ENCODE results near the gene HMGA1. TPM values are rescaled to one million over a fixed set of nuclear protein-coding genes. Genes with fewer than 3 reads are reported as not detected.

Gene HMGA1
- total RNA-seq, result 412 and 422 TPM in 2 replicates

- Mint-ChIP-seq H3K27ac (peak within 1 kb of the TSS; percentile 94), H3K36me3 (ENCODE audit: low read depth) (peaks cover 31% of the 10 kb centered on the region), H3K4me1 (ENCODE audit: low read depth) (peaks cover 37% of the 10 kb centered on the region), H3K4me3 (ENCODE audit: low read depth) (peak within 1 kb of the TSS; percentile 86), H3K9me3 (no peaks in the 10 kb centered on the region), H3K27me3 (ENCODE audit: low read depth) (no peaks in the 10 kb centered on the region)
- DNase-seq (ENCODE audit: low spot score), result peak; percentile 83
- intact Hi-C loops (cut with micrococcal nuclease), result loop anchor here (1.0 to 5.0 kb wide), 4 partner anchors 12 to 54 kb away; partner anchors contain the start of gene SMIM29
These were observed at the start of gene HMGA1 for GRCh38 chr6:34236443-34237315. TSS of gene HMGA1 (plus strand) at chr6:34236873. CDS start at chr6:34240781, 3,908 bp downstream.

- Mint-ChIP-seq H3K36me3 (ENCODE audit: low read depth) (no peaks in the 10 kb centered on the region), H3K4me1 (ENCODE audit: low read depth) (peaks cover 2% of the 10 kb centered on the region), H3K27me3 (ENCODE audit: low read depth) (peaks cover 2% of the 10 kb centered on the region), H3K27ac (no peak overlapping the region), H3K9me3 (no peaks in the 10 kb centered on the region), H3K4me3 (ENCODE audit: low read depth) (no peak overlapping the region)
- intact Hi-C loops (cut with micrococcal nuclease), result no loop called here
- DNase-seq (ENCODE audit: low spot score), result no peak
These were observed 46.7 kb upstream of the HMGA1 start for GRCh38 chr6:34189806-34190503.

GRCh38 chr6:34190504-34191122, 46.1 kb upstream of the HMGA1 start:
- H3K4me3 Mint-ChIP-seq (ENCODE audit: low read depth), result no peak overlapping the region
- intact Hi-C loops (cut with micrococcal nuclease), result no loop called here
- no peak overlapping the region for H3K27ac Mint-ChIP-seq
- H3K4me1 Mint-ChIP-seq (ENCODE audit: low read depth), result peaks cover 2% of the 10 kb centered on the region
- H3K9me3 Mint-ChIP-seq, result no peaks in the 10 kb centered on the region
- H3K36me3 Mint-ChIP-seq (ENCODE audit: low read depth), result no peaks in the 10 kb centered on the region
- DNase-seq (ENCODE audit: low spot score), result no peak
- H3K27me3 Mint-ChIP-seq (ENCODE audit: low read depth), result peaks cover 6% of the 10 kb centered on the region

- Mint-ChIP-seq H3K27me3 (ENCODE audit: low read depth) (peaks cover 13% of the 10 kb centered on the region), H3K36me3 (ENCODE audit: low read depth) (no peaks in the 10 kb centered on the region), H3K9me3 (no peaks in the 10 kb centered on the region), H3K4me1 (ENCODE audit: low read depth) (peaks cover 6% of the 10 kb centered on the region), H3K27ac (no peak overlapping the region), H3K4me3 (ENCODE audit: low read depth) (no peak overlapping the region)
- DNase-seq (ENCODE audit: low spot score), result no peak
- intact Hi-C loops (cut with micrococcal nuclease), result loop anchor here (5.0 kb wide), 1 partner anchor 43 kb away; the partner anchor contains the start of gene HMGA1
These were observed 41.9 kb upstream of the HMGA1 start for GRCh38 chr6:34194772-34195171.

- H3K9me3 Mint-ChIP-seq, result no peaks in the 10 kb centered on the region
- H3K4me3 Mint-ChIP-seq (ENCODE audit: low read depth), result no peak overlapping the region
These were observed 41.0 kb upstream of the HMGA1 start for GRCh38 chr6:34195726-34196115.

GRCh38 chr6:34196116-34196832, 40.4 kb upstream of the HMGA1 start:
- no peak overlapping the region for H3K27ac Mint-ChIP-seq
- H3K4me3 Mint-ChIP-seq (ENCODE audit: low read depth), result peak overlapping the region; percentile 79
- DNase-seq (ENCODE audit: low spot score), result peak; percentile 77

More at GRCh38 chr6:34195726-34196115, 41.0 kb upstream of the HMGA1 start:
- Mint-ChIP-seq H3K27ac (no peak overlapping the region), H3K27me3 (ENCODE audit: low read depth) (peaks cover 13% of the 10 kb centered on the region), H3K36me3 (ENCODE audit: low read depth) (no peaks in the 10 kb centered on the region), H3K4me1 (ENCODE audit: low read depth) (peaks cover 6% of the 10 kb centered on the region)
- no peak for DNase-seq (ENCODE audit: low spot score)
- intact Hi-C loops (cut with micrococcal nuclease), result loop anchor here (2.0 to 5.0 kb wide), 3 partner anchors 42 to 231 kb away; partner anchors contain the start of genes HMGA1 and RPS10

GRCh38 chr6:34196833-34197195, 39.9 kb upstream of the HMGA1 start:
- H3K27me3 Mint-ChIP-seq (ENCODE audit: low read depth), result peaks cover 13% of the 10 kb centered on the region
- intact Hi-C loops (cut with micrococcal nuclease), result loop anchor here (2.0 to 5.0 kb wide), 3 partner anchors 40 to 230 kb away; partner anchors contain the start of genes HMGA1 and RPS10
- no peaks in the 10 kb centered on the region for H3K9me3 Mint-ChIP-seq
- H3K27ac Mint-ChIP-seq, result no peak overlapping the region
- DNase-seq (ENCODE audit: low spot score), result no peak
- H3K4me3 Mint-ChIP-seq (ENCODE audit: low read depth), result peak overlapping the region; percentile 79
- peaks cover 6% of the 10 kb centered on the region for H3K4me1 Mint-ChIP-seq (ENCODE audit: low read depth)
- H3K36me3 Mint-ChIP-seq (ENCODE audit: low read depth), result no peaks in the 10 kb centered on the region

More at GRCh38 chr6:34196116-34196832, 40.4 kb upstream of the HMGA1 start:
- Mint-ChIP-seq H3K9me3 (no peaks in the 10 kb centered on the region), H3K36me3 (ENCODE audit: low read depth) (no peaks in the 10 kb centered on the region), H3K27me3 (ENCODE audit: low read depth) (peaks cover 13% of the 10 kb centered on the region), H3K4me1 (ENCODE audit: low read depth) (peaks cover 6% of the 10 kb centered on the region)
- intact Hi-C loops (cut with micrococcal nuclease), result loop anchor here (2.0 to 5.0 kb wide), 3 partner anchors 41 to 231 kb away; partner anchors contain the start of genes HMGA1 and RPS10

GRCh38 chr6:34200340-34200971, 36.2 kb upstream of the HMGA1 start:
- no peak overlapping the region for H3K4me3 Mint-ChIP-seq (ENCODE audit: low read depth)
- H3K27ac Mint-ChIP-seq, result no peak overlapping the region
- no peak for DNase-seq (ENCODE audit: low spot score)
- intact Hi-C loops (cut with micrococcal nuclease), result no loop called here
- no peaks in the 10 kb centered on the region for H3K36me3 Mint-ChIP-seq (ENCODE audit: low read depth)
- peaks cover 7% of the 10 kb centered on the region for H3K27me3 Mint-ChIP-seq (ENCODE audit: low read depth)
- H3K9me3 Mint-ChIP-seq, result no peaks in the 10 kb centered on the region
- peaks cover 6% of the 10 kb centered on the region for H3K4me1 Mint-ChIP-seq (ENCODE audit: low read depth)

- H3K4me1 Mint-ChIP-seq (ENCODE audit: low read depth), result peaks cover 3% of the 10 kb centered on the region
- intact Hi-C loops (cut with micrococcal nuclease), result no loop called here
- H3K27me3 Mint-ChIP-seq (ENCODE audit: low read depth), result peaks cover 5% of the 10 kb centered on the region
- H3K27ac Mint-ChIP-seq, result no peak overlapping the region
- no peaks in the 10 kb centered on the region for H3K9me3 Mint-ChIP-seq
- no peak for DNase-seq (ENCODE audit: low spot score)
- no peak overlapping the region for H3K4me3 Mint-ChIP-seq (ENCODE audit: low read depth)
- H3K36me3 Mint-ChIP-seq (ENCODE audit: low read depth), result no peaks in the 10 kb centered on the region
These were observed 35.1 kb upstream of the HMGA1 start for GRCh38 chr6:34201455-34202107.

- Mint-ChIP-seq H3K4me1 (ENCODE audit: low read depth) (peaks cover 5% of the 10 kb centered on the region), H3K27ac (no peak overlapping the region), H3K9me3 (no peaks in the 10 kb centered on the region)
These were observed 34.1 kb upstream of the HMGA1 start for GRCh38 chr6:34202329-34203201.

GRCh38 chr6:34204693-34205092, 32.0 kb upstream of the HMGA1 start:
- Mint-ChIP-seq H3K9me3 (no peaks in the 10 kb centered on the region), H3K27ac (no peak overlapping the region), H3K27me3 (ENCODE audit: low read depth) (no peaks in the 10 kb centered on the region), H3K4me3 (ENCODE audit: low read depth) (no peak overlapping the region), H3K36me3 (ENCODE audit: low read depth) (no peaks in the 10 kb centered on the region), H3K4me1 (ENCODE audit: low read depth) (peaks cover 19% of the 10 kb centered on the region)
- intact Hi-C loops (cut with micrococcal nuclease), result no loop called here
- no peak for DNase-seq (ENCODE audit: low spot score)

More at GRCh38 chr6:34202329-34203201, 34.1 kb upstream of the HMGA1 start:
- DNase-seq (ENCODE audit: low spot score), result no peak
- intact Hi-C loops (cut with micrococcal nuclease), result no loop called here
- peaks cover 4% of the 10 kb centered on the region for H3K27me3 Mint-ChIP-seq (ENCODE audit: low read depth)
- H3K36me3 Mint-ChIP-seq (ENCODE audit: low read depth), result no peaks in the 10 kb centered on the region
- H3K4me3 Mint-ChIP-seq (ENCODE audit: low read depth), result no peak overlapping the region
